ENCODE measurements around the gene PPP1R13L. TPM values are rescaled to one million over a fixed set of nuclear protein-coding genes. Genes with fewer than 3 reads are reported as not detected.
"Not testable (repeated sequence)": the region's sequence is repeated elsewhere in the genome, so short reads cannot be mapped to it uniquely, and the experiment has no call there.

Gene PPP1R13L
- total RNA-seq, 1 donor from 2014 or later, result 15.2 TPM

DNA sequence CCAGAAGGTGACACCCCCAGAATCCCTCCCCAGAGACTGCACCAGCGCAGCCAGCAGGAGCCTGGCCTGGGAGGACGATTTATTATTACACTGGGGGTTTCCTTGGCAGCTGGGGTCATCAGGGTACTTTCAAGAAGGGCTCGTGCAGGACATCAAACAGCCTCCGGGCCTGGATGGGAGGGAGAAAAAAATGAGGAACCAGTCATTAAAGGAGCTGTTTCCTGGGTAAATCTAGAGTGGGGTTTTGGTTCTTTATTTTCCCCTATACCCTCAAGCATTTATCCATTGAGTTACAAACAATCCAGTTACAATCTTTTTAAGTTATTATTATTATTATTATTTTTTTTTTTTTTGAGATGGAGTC, 4.7 kb upstream of the PPP1R13L start:
- no peak for DNase-seq (ENCODE audit: low read depth)

DNA sequence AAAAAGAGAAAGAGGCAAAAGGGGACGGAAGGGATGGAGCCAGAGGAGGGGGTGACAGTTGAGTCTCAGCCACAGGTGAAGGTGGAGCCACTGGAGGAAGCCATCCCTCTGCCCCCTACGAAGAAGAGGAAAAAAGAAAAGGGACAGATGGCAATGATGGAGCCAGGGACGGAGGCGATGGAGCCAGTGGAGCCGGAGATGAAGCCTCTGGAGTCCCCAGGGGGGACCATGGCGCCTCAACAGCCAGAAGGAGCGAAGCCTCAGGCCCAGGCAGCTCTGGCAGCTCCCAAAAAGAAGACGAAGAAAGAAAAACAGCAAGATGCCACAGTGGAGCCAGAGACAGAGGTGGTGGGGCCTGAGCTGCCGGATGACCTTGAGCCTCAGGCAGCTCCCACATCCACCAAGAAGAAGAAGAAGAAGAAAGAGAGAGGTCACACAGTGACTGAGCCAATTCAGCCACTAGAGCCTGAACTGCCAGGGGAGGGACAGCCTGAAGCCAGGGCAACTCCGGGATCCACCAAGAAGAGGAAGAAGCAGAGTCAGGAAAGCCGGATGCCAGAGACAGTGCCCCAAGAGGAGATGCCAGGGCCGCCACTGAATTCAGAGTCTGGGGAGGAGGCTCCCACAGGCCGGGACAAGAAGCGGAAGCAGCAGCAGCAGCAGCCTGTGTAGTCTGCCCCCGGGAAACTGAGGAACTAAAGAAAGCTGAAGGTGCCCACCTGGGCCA, 4.1 kb upstream of the PPP1R13L start:
- H3K4me3 ChIP-seq (ENCODE audit: low read depth, low read length), result no peak overlapping the region
- DNase-seq (ENCODE audit: low read depth), result no peak
- TF ChIP-seq, protein P1, sequence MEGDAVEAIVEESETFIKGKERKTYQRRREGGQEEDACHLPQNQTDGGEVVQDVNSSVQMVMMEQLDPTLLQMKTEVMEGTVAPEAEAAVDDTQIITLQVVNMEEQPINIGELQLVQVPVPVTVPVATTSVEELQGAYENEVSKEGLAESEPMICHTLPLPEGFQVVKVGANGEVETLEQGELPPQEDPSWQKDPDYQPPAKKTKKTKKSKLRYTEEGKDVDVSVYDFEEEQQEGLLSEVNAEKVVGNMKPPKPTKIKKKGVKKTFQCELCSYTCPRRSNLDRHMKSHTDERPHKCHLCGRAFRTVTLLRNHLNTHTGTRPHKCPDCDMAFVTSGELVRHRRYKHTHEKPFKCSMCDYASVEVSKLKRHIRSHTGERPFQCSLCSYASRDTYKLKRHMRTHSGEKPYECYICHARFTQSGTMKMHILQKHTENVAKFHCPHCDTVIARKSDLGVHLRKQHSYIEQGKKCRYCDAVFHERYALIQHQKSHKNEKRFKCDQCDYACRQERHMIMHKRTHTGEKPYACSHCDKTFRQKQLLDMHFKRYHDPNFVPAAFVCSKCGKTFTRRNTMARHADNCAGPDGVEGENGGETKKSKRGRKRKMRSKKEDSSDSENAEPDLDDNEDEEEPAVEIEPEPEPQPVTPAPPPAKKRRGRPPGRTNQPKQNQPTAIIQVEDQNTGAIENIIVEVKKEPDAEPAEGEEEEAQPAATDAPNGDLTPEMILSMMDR (conservative IDR thresholded peaks at IDR 0.05; ENCODE audit: low read depth, low read length), result no peak

More for the DNA sequence above, 4.7 kb upstream of the PPP1R13L start:
- no peak overlapping the region for H3K4me3 ChIP-seq (ENCODE audit: low read depth, low read length)
- TF ChIP-seq, protein P1 (conservative IDR thresholded peaks at IDR 0.05; ENCODE audit: low read depth, low read length), result no peak

DNA sequence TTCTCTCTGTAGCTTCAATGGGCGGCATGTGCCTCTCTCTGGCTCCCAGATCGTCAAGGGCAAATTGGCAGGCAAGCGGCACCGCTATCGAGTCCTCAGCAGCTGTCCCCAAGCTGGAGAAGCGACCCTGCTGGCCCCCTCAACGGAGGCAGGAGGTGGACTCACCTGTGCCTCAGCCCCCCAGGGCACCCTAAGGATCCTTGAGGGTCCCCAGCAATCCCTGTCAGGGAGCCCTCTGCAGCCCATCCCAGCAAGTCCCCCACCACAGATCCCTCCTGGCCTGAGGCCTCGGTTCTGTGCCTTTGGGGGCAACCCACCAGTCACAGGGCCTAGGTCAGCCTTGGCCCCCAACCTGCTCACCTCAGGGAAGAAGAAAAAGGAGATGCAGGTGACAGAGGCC, 3.3 kb upstream of the PPP1R13L start:
- H3K4me3 ChIP-seq (ENCODE audit: low read depth, low read length), result no peak overlapping the region
- TF ChIP-seq, protein P1 (conservative IDR thresholded peaks at IDR 0.05; ENCODE audit: low read depth, low read length), result no peak
- DNase-seq (ENCODE audit: low read depth), result no peak

DNA sequence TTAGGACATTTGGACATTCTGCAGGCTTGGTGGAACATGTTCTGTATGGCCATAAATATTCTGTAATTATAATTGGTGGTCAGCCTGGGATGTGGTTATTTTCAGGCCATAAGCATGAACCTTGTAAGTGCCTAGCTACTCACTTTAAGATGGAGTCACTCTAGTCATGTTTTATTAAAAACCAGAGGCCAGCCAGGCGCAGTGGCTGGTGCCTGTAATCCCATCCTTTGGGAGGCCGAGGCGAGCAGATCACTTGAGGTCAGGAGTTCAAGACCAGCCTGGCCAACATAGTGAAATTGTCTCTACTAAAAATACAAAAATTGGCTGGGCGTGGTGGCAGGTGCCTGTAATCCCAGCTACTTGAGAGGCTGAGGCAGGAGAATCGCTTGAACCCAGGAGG, 2.7 kb upstream of the PPP1R13L start:
- peak overlapping the region; percentile 83 for H3K4me3 ChIP-seq (ENCODE audit: low read depth, low read length)
- DNase-seq (ENCODE audit: low read depth), result not testable (repeated sequence)

DNA sequence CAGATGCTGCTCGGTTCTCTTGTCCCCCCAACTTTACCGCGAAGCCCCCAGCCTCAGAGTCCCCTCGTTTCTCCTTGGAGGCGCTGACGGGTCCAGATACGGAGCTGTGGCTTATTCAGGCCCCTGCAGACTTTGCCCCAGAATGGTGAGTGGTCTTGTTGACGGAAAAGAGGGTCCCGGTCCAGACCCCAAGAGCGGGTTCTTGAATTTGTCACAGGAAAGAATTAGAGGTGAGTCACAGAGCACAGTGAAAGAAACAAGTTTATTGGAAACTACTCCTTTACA, 2.2 kb upstream of the PPP1R13L start:
- TF ChIP-seq, protein P1 (conservative IDR thresholded peaks at IDR 0.05; ENCODE audit: low read depth, low read length), result no peak
- DNase-seq (ENCODE audit: low read depth), result no peak
- peak overlapping the region; percentile 83 for H3K4me3 ChIP-seq (ENCODE audit: low read depth, low read length)

DNA sequence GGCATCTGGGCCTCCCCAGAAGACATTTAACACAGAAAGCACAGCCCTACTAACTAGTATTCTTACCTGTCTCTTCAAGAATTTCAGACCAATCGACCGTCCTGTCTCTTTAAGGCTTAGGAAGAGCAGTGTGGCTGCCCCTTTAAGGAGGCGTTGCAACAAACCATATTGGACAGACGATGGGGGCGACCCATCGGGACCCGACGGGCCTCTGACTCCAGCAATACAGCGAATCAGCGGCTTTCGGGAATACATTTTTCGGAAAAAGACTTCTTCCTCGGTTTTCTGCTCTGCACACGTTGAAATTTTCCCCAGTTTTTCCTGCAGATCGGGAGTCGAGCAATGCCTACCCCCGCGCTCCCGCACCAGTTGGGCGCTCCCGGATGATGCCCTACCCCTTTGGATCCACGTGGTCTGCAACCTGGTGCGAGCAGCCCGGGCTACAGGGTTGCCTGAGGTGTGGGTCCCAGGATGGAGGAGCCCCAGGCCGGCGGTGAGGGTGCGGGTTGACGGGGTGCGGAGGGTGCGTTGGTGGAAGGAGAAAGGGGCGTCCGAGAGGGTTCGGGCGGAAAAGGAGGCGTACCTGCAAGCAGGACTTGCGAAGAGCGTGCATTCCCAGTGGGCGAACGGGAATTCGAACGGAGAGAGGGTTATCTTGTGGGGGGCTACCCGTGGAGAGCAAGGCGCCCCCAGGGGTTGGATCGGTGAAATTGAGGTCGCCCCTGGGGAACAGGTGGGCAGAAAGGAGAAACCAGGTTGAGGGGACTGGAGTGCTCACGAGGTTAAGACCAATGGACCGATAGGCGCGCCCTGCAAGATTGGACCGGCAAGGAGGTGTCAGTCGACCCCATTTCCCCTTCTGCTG, 1.6 kb upstream of the PPP1R13L start, which contains the start of gene POLR1G:
Gene POLR1G (plus strand): TSS at position 419 of the 865 bp plus-strand sequence. CDS start 53 bp downstream, at position 472.
- TF ChIP-seq, protein P1 (conservative IDR thresholded peaks at IDR 0.05; ENCODE audit: low read depth, low read length), result no peak
- peak within 1 kb of the TSS; percentile 83 for H3K4me3 ChIP-seq (ENCODE audit: low read depth, low read length)
- peak; percentile 64 for DNase-seq (ENCODE audit: low read depth)

DNA sequence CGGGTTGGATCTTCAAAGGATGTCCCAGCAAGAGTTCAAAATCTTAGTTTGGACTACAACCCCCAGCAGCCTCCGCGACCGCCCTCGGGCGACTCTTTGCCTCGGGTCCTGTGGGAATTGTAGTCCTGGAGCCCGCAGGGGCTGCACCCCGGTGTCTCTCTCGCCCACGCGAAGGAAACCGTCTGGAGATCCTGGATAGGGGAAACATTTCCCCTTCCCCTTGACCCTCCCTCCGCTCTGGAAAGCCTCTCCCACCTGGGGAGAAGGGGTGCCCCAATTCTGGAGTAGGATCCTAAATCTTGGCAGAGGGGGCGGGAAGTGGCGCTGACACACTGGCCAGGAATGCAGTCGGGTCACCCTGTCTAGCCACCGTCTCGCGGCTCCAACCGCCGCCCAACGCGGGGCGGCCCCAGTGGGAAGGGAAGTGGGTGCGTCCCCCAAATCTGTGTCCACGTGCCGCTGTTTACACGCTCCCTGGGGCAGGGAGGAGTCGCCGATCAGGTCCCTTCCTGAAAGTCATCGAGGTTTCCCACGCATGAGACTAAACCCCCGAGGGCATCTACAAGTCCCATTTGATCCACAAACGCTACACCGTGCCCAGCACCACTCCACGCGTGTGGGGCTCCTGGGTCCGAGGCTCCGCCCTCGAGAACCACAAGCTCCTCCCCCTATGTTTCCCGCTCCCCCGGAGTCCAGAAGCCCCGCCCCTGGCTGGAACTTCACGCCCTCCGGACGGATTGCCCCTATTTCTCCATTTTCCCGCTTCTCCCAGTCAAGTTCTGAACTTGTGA, 761 bp upstream of the PPP1R13L start:
- TF ChIP-seq, protein P1 (conservative IDR thresholded peaks at IDR 0.05; ENCODE audit: low read depth, low read length), result no peak
- H3K4me3 ChIP-seq (ENCODE audit: low read depth, low read length), result peak overlapping the region; percentile 83
- peak; percentile 66 for DNase-seq (ENCODE audit: low read depth)

Data from epithelial cell of proximal tubule (primary cell).